Neural cell (in vitro differentiated cells): ENCODE data around the gene INVS. TPM values are rescaled to one million over a fixed set of nuclear protein-coding genes. Genes with fewer than 3 reads are reported as not detected.

Experiments used
- H2AFZ ChIP-seq: fragments of 200-600, 300-800 bp; sonication (generic), shearing (Covaris generic); 2 replicates; pipeline ENCODE4 v1.6.0; 2014; ENCODE audit warnings: low read depth, mild to moderate bottlenecking, antibody characterized with exemption, low read length, moderate library complexity
- H3F3A ChIP-seq: fragments of 200-600 bp; shearing (Covaris generic); 2 replicates; pipeline ENCODE4 v1.6.1; 2016; ENCODE audit warnings: mild to moderate bottlenecking, moderate library complexity, mixed read lengths, antibody characterized with exemption, low read length; ENCODE audit not compliant: insufficient read depth, poor library complexity, severe bottlenecking
- H3K27ac ChIP-seq: fragments of 200-600, 300-800 bp; sonication (generic), shearing (Covaris generic); 2 replicates; pipeline ENCODE4 v1.5.1; 2014; ENCODE audit warnings: mild to moderate bottlenecking, low read length, moderate library complexity
- H3K27me3 ChIP-seq: fragments of 300-800, 200-600 bp; sonication (generic), shearing (Covaris generic); 2 replicates; pipeline ENCODE4 v1.6.0; 2014; ENCODE audit warnings: mild to moderate bottlenecking, low read depth, low read length, moderate library complexity; ENCODE audit not compliant: insufficient read depth
- H3K36me3 ChIP-seq: fragments of 300-800, 200-600 bp; sonication (generic), shearing (Covaris generic); 2 replicates; pipeline ENCODE4 v1.5.1; 2014; ENCODE audit warnings: mild to moderate bottlenecking, antibody characterized with exemption, low read length, moderate library complexity; ENCODE audit not compliant: insufficient read depth
- H3K4me2 ChIP-seq: fragments of 300-800, 200-600 bp; sonication (generic), shearing (Covaris generic); 2 replicates; pipeline ENCODE4 v1.6.0; 2014; ENCODE audit warnings: mild to moderate bottlenecking, low read length
- H3K4me3 ChIP-seq: fragments of 300-800, 200-600 bp; sonication (generic), shearing (Covaris generic); 2 replicates; pipeline ENCODE4 v1.5.1; 2014; ENCODE audit warnings: mild to moderate bottlenecking, low read length, moderate library complexity
- H3K79me2 ChIP-seq: fragments of 200-600 bp; shearing (Covaris generic); replicated peaks from 2 replicates; pipeline ENCODE4 v1.6.0; 2014; ENCODE audit warnings: mild to moderate bottlenecking, low read length, moderate library complexity; ENCODE audit not compliant: insufficient read depth
- H3K9ac ChIP-seq: fragments of 300-800, 200-600 bp; sonication (generic), shearing (Covaris generic); 2 replicates; pipeline ENCODE4 v1.6.1; 2016; ENCODE audit warnings: mild to moderate bottlenecking, low read length, mixed read lengths
- H3K9me2 ChIP-seq: fragments of 200-600 bp; shearing (Covaris generic); 2 replicates; pipeline ENCODE4 v1.6.1; 2016; ENCODE audit warnings: mild to moderate bottlenecking, low read length, mixed read lengths; ENCODE audit not compliant: insufficient read depth
- H3K9me3 ChIP-seq: fragments of 200-600, 300-800 bp; sonication (generic), shearing (Covaris generic); 2 replicates; pipeline ENCODE4 v1.6.1; 2016; ENCODE audit warnings: mild to moderate bottlenecking, mixed run types, low read length, moderate library complexity, mixed read lengths
- H4K20me1 ChIP-seq: fragments of 200-600 bp; shearing (Covaris generic); 2 replicates; pipeline ENCODE4 v1.6.1; 2016; ENCODE audit warnings: mild to moderate bottlenecking, mixed run types; ENCODE audit not compliant: insufficient read depth
- CTCF ChIP-seq: fragments of 450-650 bp; IDR thresholded peaks from 2 replicates; pipeline ENCODE4 v1.5.1; 2014; ENCODE audit warnings: antibody characterized with exemption, mild to moderate bottlenecking, moderate library complexity; ENCODE audit not compliant: poor library complexity, severe bottlenecking
- EP300 ChIP-seq: fragments of 450-650 bp; conservative IDR thresholded peaks from 2 replicates; pipeline ENCODE4 v1.6.1; 2014; ENCODE audit warnings: antibody characterized with exemption, mild to moderate bottlenecking, moderate library complexity; ENCODE audit not compliant: poor library complexity, severe bottlenecking
- EZH2 ChIP-seq: fragments of 200-600, 300-800 bp; shearing (Covaris generic), sonication (generic); IDR thresholded peaks from 2 replicates; pipeline ENCODE4 v1.6.1; 2014; ENCODE audit warnings: antibody characterized with exemption, low read length, borderline replicate concordance, mild to moderate bottlenecking; ENCODE audit not compliant: insufficient read depth, poor library complexity, severe bottlenecking
- MXI1 ChIP-seq: fragments of 450-650 bp; conservative IDR thresholded peaks from 2 replicates; pipeline ENCODE4 v1.6.1; 2014; ENCODE audit warnings: antibody characterized with exemption, mild to moderate bottlenecking; ENCODE audit not compliant: poor library complexity, severe bottlenecking
- POLR2AphosphoS5 ChIP-seq: IDR thresholded peaks from 2 replicates; pipeline ENCODE4 v1.6.1; 2012
- RAD21 ChIP-seq: fragments of 450-650 bp; conservative IDR thresholded peaks from 2 replicates; pipeline ENCODE4 v1.6.1; 2014; ENCODE audit warnings: antibody characterized with exemption, mild to moderate bottlenecking, moderate library complexity
- REST ChIP-seq: IDR thresholded peaks from 2 replicates; pipeline ENCODE4 v1.6.1; 2012; ENCODE audit warnings: borderline replicate concordance
- SMC3 ChIP-seq: fragments of 450-650 bp; conservative IDR thresholded peaks from 2 replicates; pipeline ENCODE4 v1.6.1; 2014; ENCODE audit warnings: antibody characterized with exemption, mild to moderate bottlenecking, moderate library complexity; ENCODE audit not compliant: poor library complexity
- TAF1 ChIP-seq: IDR thresholded peaks from 2 replicates; pipeline ENCODE4 v1.6.1; 2012; ENCODE audit warnings: low read depth
- polyA plus RNA-seq: library from polyadenylated mRNA; depleted of rRNA; stranded (reverse); fragments of >200 nt; gene quantifications from 2 replicates; pipeline ENCODE4 v1.2.3, GENCODE V29; 2014

Gene INVS
- polyA plus RNA-seq, 1 donor from 2014 or later, result 11.3 TPM

GRCh38 chr9:100126423-100126822 is 27.4 kb downstream of the INVS start:
- Histone ChIP-seq H3K27ac (no peak overlapping the region), H3K9me2 (no peaks in the 10 kb centered on the region), H4K20me1 (no peaks in the 10 kb centered on the region), H3K27me3 (no peaks in the 10 kb centered on the region), H3K4me3 (no peak overlapping the region), H3K79me2 (no peaks in the 10 kb centered on the region), H3K9me3 (no peaks in the 10 kb centered on the region), H3F3A (no peaks in the 10 kb centered on the region), H3K4me2 (no peak overlapping the region), H3K36me3 (no peaks in the 10 kb centered on the region), H2AFZ (no peak overlapping the region), H3K9ac (no peak overlapping the region)
- TF ChIP-seq POLR2AphosphoS5, result no peak

- Histone ChIP-seq H3K36me3 (no peaks in the 10 kb centered on the region), H3K79me2 (no peaks in the 10 kb centered on the region), H4K20me1 (no peaks in the 10 kb centered on the region), H3F3A (no peaks in the 10 kb centered on the region), H2AFZ (no peak overlapping the region), H3K4me3 (no peak overlapping the region), H3K9ac (no peak overlapping the region), H3K9me3 (no peaks in the 10 kb centered on the region), H3K27ac (no peak overlapping the region), H3K27me3 (no peaks in the 10 kb centered on the region), H3K9me2 (no peaks in the 10 kb centered on the region), H3K4me2 (no peak overlapping the region)
- TF ChIP-seq EP300 (no peak), SMC3 (no peak), EZH2 (no peak), TAF1 (no peak), CTCF (no peak), POLR2AphosphoS5 (no peak), RAD21 (no peak), REST (no peak), MXI1 (no peak)
These were observed 30.7 kb downstream of the INVS start for GRCh38 chr9:100129772-100130171.

- no peak overlapping the region for H3K9ac ChIP-seq
- no peak overlapping the region for H2AFZ ChIP-seq
These were observed 32.2 kb downstream of the INVS start for GRCh38 chr9:100131216-100131615.

More at GRCh38 chr9:100131216-100131615, 32.2 kb downstream of the INVS start:
- Histone ChIP-seq H3K4me2 (no peak overlapping the region), H3K9me2 (no peaks in the 10 kb centered on the region), H3K9me3 (no peaks in the 10 kb centered on the region), H3K27me3 (no peaks in the 10 kb centered on the region), H3K36me3 (no peaks in the 10 kb centered on the region), H3K79me2 (no peaks in the 10 kb centered on the region), H3K27ac (no peak overlapping the region), H4K20me1 (no peaks in the 10 kb centered on the region), H3F3A (no peaks in the 10 kb centered on the region), H3K4me3 (no peak overlapping the region)
- no peak for TF ChIP-seq CTCF
- TF ChIP-seq EP300, result no peak
- TF ChIP-seq POLR2AphosphoS5, result no peak
- no peak for TF ChIP-seq MXI1
- TF ChIP-seq REST, result no peak
- TF ChIP-seq SMC3, result no peak
- no peak for TF ChIP-seq TAF1
- no peak for TF ChIP-seq EZH2
- TF ChIP-seq RAD21, result no peak
